H1 (cell line): ENCODE measurements around the gene GPRASP1. TPM values are rescaled to one million over a fixed set of nuclear protein-coding genes. Genes with fewer than 3 reads are reported as not detected.

Experiments
- CTBP2 ChIP-seq: IDR thresholded peaks from 2 replicates; pipeline ENCODE4 v1.7.0; 2011; ENCODE audit warnings: borderline replicate concordance, mild to moderate bottlenecking, moderate library complexity, mixed read lengths, low read length; ENCODE audit not compliant: insufficient read depth, insufficient read length
- KDM1A ChIP-seq: fragments of 200-600, 300-600 bp; sonication (generic); IDR thresholded peaks from 2 replicates; pipeline ENCODE4 v1.7.1; 2016; ENCODE audit warnings: mild to moderate bottlenecking, low read length, borderline replicate concordance
- SP4 ChIP-seq: IDR thresholded peaks from 2 replicates; pipeline ENCODE4 v1.6.1; 2012; ENCODE audit warnings: low read length, inconsistent platforms
- TCF12 ChIP-seq: IDR thresholded peaks from 2 replicates; pipeline ENCODE4 v1.6.1; 2011; ENCODE audit warnings: low read depth, mild to moderate bottlenecking, low read length
- polyA plus RNA-seq, 7 experiments: library from polyadenylated mRNA; depleted of rRNA in 3 of 7; stranded (reverse) in 5 of 7; unstranded in 2 of 7; fragments of >200 nt in 5 of 7; fragments of 200-250 nt in 2 of 7; gene quantifications; 1 replicate in 5 of 7; 2 replicates in 1 of 7; 4 replicates in 1 of 7; pipeline versions ENCODE4 v1.2.1 to v1.2.3, GENCODE V29; 2011 to 2013; ENCODE audit warnings: missing spikeins in 2 of 7, mixed read lengths in 2 of 7
- small RNA-seq: library from polyadenylated mRNA; stranded (forward); fragments of <200 nt; extraction: miRNeasy Mini kit (QIAGEN cat#:217004); gene quantifications from one replicate; pipeline ENCODE3, GENCODE V24; 2013; ENCODE audit not compliant: insufficient read depth
- total RNA-seq: library from RNA; stranded (reverse); fragmentation: NEBNext Ultra II Directional; extraction: Animal tissue kit (Norgen Biotek cat#: 25700); gene quantifications from 2 replicates; pipeline ENCODE4 v1.2.1, GENCODE V29; 2021
- TF ChIP-seq, protein P1 (sequence below): IDR thresholded peaks from 2 replicates; pipeline ENCODE4 v1.6.1; 2011; ENCODE audit warnings: low read length, improper control_type of control experiment

Gene GPRASP1
- total and polyA plus RNA-seq, 2 of the 8 experiments (the other 6 are each of a cell fraction or from before 2014, with no cell fraction given): 0.65 to 2.0 TPM

DNA sequence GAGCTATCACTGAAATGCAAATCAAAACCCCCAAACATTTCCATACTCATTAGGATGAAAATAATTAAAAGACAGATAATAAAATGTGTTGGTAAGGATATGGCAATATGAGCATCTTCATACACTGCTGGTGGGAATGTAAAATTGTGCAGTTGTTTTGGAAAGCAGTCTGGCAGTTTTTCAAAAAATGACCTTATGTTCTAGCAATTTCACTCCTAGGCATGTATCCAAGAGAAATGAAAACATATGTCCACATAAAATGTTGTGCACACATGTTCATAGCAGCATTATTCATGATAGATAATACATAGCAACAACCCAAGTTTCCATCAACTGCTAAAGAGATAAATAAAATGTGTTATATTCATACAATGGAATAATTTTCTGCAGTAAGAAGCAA lies 46.2 kb downstream of the GPRASP1 start (continued):
- TF ChIP-seq KDM1A (no peak), SP4 (no peak), CTBP2 (no peak), TCF12 (no peak)
- TF ChIP-seq, protein P1, sequence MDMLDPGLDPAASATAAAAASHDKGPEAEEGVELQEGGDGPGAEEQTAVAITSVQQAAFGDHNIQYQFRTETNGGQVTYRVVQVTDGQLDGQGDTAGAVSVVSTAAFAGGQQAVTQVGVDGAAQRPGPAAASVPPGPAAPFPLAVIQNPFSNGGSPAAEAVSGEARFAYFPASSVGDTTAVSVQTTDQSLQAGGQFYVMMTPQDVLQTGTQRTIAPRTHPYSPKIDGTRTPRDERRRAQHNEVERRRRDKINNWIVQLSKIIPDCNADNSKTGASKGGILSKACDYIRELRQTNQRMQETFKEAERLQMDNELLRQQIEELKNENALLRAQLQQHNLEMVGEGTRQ: no peak

Small RNAs within 50 kb of the gene (small RNA-seq; reads per million reads assigned to genes)
- gene RNU6-589P: not detected

Other genes with a start within 250 kb of the GPRASP1 start
- not detected in 2 replicates for gene NXF2B, start 211.5 kb upstream of the GPRASP1 start, total RNA-seq
- gene NXF2B, start 211.5 kb upstream of the GPRASP1 start, polyA plus RNA-seq (2011; rRNA removed): not detected in 2 replicates
- gene TCP11X2, start 179.7 kb upstream of the GPRASP1 start, total RNA-seq: 0.25 and 0.32 TPM in 2 replicates
- 0.08 TPM in 1 of 2 replicates, not detected in the other for gene TCP11X2, start 179.7 kb upstream of the GPRASP1 start, polyA plus RNA-seq (2011; rRNA removed)
- 84.1 and 87.6 TPM in 2 replicates for gene TMSB15A, start 134.7 kb upstream of the GPRASP1 start, total RNA-seq
- gene TMSB15A, start 134.7 kb upstream of the GPRASP1 start, polyA plus RNA-seq (2011; rRNA removed): 80.4 and 189 TPM in 2 replicates
- 9.2 and 10.9 TPM in 2 replicates for gene ARMCX5, start 52.0 kb upstream of the GPRASP1 start, total RNA-seq
- 7.2 and 8.6 TPM in 2 replicates for gene ARMCX5, start 52.0 kb upstream of the GPRASP1 start, polyA plus RNA-seq (2011; rRNA removed)
- gene GPRASP2, start 61.0 kb downstream of the GPRASP1 start, total RNA-seq: 15.7 and 19.1 TPM in 2 replicates
- 8.0 and 8.2 TPM in 2 replicates for gene GPRASP2, start 61.0 kb downstream of the GPRASP1 start, polyA plus RNA-seq (2011; rRNA removed)
- 19.3 and 19.8 TPM in 2 replicates for gene GPRASP3, start 69.3 kb downstream of the GPRASP1 start, total RNA-seq
- gene GPRASP3, start 69.3 kb downstream of the GPRASP1 start, polyA plus RNA-seq (2011; rRNA removed): 5.0 and 7.0 TPM in 2 replicates